ENCODE measurements around the gene PLSCR4. TPM values are rescaled to one million over a fixed set of nuclear protein-coding genes. Genes with fewer than 3 reads are reported as not detected.

PLSCR4 gene
- total and polyA plus RNA-seq, 12 donors: 17.2 to 155 (median 60.1) TPM

GRCh38 chr3:146223401-146224373 lies 27.2 kb downstream of the PLSCR4 start:
- intact Hi-C loops (cut with DNase I): loop anchor here in 1 of 2 donors (10.0 kb wide), 1 partner anchor 101 kb away; no protein-coding TSS in a partner anchor
- TF ChIP-seq CTCF (IDR thresholded peaks at IDR 0.05) (no peak), POLR2A (IDR thresholded peaks at IDR 0.05) (no peak)
- Histone ChIP-seq H3K4me3 (no peak overlapping the region), H3K27ac (no peak overlapping the region), H3K36me3 (replicated peaks in 1 of 2) (no peaks in the 10 kb centered on the region), H3K27me3 (no peaks in the 10 kb centered on the region), H3K4me1 (replicated peaks in 1 of 2) (peaks cover 16 to 44% of the 10 kb centered on the region in 2 donors), H3K9me3 (replicated peaks in 1 of 3) (no peaks in the 10 kb centered on the region)
- no peak for DNase-seq
- WGBS, 4 donors: 82 to 89% (median 86%) methylated on average over 6 of the region's 6 CpGs

- H3K4me1 ChIP-seq (replicated peaks in 1 of 2): peaks cover 16 to 53% of the 10 kb centered on the region in 2 donors
- H3K27ac ChIP-seq: peak overlapping the region in 4 of 5 donors; percentile 9 to 73 (median 18)
- H3K27me3 ChIP-seq: no peaks in the 10 kb centered on the region
- TF ChIP-seq POLR2A (IDR thresholded peaks at IDR 0.05): no peak
- no peak for TF ChIP-seq CTCF (IDR thresholded peaks at IDR 0.05)
- 55 to 63% (median 57%) methylated on average over 9 of the region's 9 CpGs for WGBS, 4 donors
- H3K36me3 ChIP-seq (replicated peaks in 1 of 2): no peaks in the 10 kb centered on the region
- intact Hi-C loops (cut with DNase I): loop anchor here in 1 of 2 donors (10.0 kb wide), 1 partner anchor 102 kb away; no protein-coding TSS in a partner anchor
- H3K4me3 ChIP-seq: no peak overlapping the region
- H3K9me3 ChIP-seq (replicated peaks in 1 of 3): no peaks in the 10 kb centered on the region
- DNase-seq: peak in 5 of 7 donors; percentile 14 to 40 (median 24)
Observed at GRCh38 chr3:146222204-146223046, 28.5 kb downstream of the PLSCR4 start.

- peaks cover 16 to 55% of the 10 kb centered on the region in 2 donors for H3K4me1 ChIP-seq (replicated peaks in 1 of 2)
- H3K36me3 ChIP-seq (replicated peaks in 1 of 2): no peaks in the 10 kb centered on the region
- intact Hi-C loops (cut with DNase I): loop anchor here in 1 of 2 donors (10.0 kb wide), 1 partner anchor 104 kb away; no protein-coding TSS in a partner anchor
- H3K27ac ChIP-seq: peak overlapping the region in 3 of 5 donors; percentile 24 to 53 (median 35)
- H3K27me3 ChIP-seq: no peaks in the 10 kb centered on the region
- no peak overlapping the region for H3K4me3 ChIP-seq
- H3K9me3 ChIP-seq (replicated peaks in 1 of 3): no peaks in the 10 kb centered on the region
- no peak for DNase-seq
- TF ChIP-seq CTCF (IDR thresholded peaks at IDR 0.05): no peak
- no peak for TF ChIP-seq POLR2A (IDR thresholded peaks at IDR 0.05)
Observed at GRCh38 chr3:146221276-146221675, 29.6 kb downstream of the PLSCR4 start.

Data from adrenal gland (tissue), 12 donors.